Suppressor macrophage treated with lipopolysaccharide for 4 hours (primary cell): ENCODE data around the gene FUT8.

ENCODE experiments used
- DNase-seq: peaks from one replicate; pipeline ENCODE4 v3.0.0-alpha.2; 2020

Gene FUT8

DNA sequence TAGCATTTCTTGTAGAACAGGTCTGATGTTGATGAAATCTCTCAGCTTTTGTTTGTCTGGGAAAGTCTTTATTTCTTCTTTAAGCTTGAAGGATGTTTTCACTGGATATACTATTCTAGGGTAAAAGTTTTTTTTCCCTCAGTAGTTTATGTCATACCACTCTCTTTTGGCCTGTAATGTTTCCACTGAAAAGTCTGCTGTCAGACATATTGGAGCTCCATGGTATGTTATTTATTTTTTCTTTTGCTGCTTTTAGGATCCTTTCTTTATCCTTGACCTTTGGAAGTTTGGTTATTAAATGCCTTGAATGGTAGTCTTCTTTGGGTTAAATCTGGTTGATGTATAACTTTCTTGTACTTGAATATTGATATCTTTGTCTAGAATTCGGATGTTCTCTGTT, 306.1 kb downstream of the FUT8 start:
- no peak for DNase-seq

DNA sequence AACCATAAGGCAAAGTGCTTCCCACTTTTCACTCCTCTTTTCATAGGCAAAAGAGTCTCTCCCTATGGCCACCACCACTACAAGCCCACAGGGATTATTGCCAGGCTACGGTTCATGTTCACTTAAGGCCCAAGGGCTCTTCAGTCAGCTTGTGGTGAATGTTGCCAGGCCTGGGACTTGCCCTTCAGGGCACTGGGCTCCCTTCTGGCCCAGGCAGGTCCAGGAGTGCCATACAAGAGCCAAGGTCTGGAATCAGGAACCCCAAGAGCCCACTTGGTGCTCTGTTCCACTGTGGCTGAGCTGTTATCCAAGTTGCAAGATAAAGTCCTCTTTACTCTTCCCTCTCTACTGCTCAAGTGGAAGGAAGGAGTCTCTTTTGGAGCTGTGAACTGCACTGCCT, 307.6 kb downstream of the FUT8 start:
- no peak for DNase-seq

DNA sequence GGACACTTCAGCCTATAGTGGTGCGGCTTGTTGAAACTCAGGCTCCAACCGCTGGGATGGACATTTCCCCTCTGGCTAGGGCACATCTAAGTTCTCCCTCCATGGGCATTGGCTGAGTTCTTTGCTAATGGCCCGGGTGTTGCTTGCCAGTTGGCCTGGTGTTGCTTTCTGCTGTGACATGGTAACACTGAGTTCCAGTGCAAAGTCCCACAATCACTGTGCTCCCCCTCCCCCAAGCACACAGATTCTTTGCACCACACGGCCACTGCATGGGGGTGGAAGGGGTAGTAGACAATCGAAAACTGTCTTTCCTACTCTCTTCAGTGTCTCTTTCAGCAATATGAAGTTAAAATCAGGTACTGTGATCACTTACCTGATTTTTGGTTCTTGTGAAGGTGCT, 308.2 kb downstream of the FUT8 start:
- no peak for DNase-seq

DNA sequence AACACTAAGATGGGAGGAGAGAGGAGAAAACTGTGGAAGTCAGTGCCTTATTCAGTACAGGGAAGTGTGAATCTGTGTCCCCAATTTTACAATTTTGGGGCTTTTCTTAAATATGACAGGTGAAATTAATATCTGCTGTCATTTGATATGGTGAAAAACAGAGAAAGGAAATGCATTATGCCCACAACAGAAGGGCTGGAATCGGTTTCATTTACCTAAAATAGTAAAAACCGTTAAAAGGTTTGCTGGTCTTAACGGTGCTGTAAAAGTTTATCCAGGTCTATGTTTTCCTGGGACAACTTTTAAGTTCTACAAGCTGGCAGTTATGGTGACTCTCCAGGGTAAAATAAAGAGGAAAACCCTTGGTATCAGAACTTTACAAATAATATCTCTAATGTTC, 310.8 kb downstream of the FUT8 start:
- DNase-seq, result no peak

DNA sequence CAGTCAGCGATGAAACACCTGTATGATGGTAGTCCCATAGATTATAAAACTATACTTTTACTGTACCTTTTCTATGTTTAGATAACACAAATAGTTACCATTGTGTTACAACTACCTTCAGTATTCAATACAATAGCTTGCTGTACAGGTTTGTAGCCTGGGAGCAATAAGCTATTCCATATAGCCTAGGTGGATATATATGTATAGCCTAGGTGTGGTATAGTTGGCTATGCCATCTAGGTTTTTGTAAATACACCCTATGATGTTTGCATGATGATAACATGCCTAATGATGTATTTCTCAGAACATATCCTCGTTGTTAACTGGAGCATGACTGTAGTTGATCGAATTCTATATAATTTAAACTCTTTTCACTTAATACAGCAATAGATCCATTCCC, 316.1 kb downstream of the FUT8 start:
- no peak for DNase-seq

DNA sequence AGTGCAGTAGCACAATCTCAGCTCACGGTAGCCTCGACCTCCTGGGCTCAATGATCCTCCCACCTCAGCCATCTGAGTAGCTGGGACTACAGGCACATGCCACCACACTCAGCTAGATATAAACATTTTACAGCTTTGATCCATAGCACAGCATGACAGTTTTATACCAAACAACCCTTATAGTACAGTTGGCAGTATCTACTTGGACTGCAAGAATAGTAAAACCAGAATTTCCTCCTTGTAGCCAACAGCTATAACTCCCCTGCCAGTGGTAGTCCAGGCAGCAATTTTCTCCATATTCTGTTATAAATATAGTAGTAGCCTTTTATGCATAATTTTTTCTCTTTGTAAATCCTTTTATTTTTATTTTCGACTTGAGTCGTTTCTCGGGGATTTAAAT, 317.0 kb downstream of the FUT8 start:
- no peak for DNase-seq

DNA sequence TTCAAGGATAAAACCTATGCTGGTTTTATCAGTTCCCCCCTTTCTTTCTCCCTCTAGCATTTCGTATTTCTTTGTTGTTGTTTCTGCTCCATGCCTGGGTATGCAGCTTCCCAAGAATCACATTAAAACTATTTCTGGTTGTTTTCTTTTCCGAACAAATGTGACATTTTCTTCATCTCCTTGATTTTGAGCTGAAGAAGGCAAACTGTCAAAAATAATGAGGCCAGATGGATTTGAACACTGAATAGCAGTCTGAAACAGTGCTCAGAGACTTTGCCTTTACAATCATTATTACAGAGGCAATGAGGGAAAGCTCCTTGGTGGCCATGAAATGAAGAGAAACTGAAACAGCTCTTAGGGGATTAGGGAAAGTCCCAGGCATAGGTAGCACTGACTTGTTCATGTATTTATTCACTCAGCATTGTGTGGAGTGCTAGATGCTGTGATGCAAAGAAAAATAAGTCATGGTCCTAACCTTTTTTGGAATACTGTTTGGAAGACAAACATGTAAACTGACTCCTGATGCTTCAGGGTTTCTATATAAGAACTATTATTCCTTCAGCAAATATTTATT, 319.5 kb downstream of the FUT8 start:
- no peak for DNase-seq

DNA sequence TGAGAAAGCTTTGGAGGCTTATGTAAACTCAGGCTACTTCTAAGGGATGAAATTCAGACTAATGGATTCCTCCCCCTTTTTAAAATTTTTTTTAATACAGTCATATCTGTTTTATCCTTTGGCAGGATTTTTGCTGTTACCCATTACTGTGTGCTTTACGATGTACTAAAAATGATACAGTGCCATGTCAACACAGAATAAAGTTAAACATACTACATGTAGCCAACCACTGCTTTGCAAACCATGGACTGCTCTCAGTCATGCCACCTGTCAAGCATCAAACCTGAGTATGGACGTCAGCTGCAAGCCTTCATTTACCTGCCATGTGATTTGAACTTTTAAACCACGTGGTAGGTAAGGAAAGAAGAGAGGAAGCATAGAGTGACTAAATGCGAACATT, 325.8 kb downstream of the FUT8 start:
- no peak for DNase-seq

DNA sequence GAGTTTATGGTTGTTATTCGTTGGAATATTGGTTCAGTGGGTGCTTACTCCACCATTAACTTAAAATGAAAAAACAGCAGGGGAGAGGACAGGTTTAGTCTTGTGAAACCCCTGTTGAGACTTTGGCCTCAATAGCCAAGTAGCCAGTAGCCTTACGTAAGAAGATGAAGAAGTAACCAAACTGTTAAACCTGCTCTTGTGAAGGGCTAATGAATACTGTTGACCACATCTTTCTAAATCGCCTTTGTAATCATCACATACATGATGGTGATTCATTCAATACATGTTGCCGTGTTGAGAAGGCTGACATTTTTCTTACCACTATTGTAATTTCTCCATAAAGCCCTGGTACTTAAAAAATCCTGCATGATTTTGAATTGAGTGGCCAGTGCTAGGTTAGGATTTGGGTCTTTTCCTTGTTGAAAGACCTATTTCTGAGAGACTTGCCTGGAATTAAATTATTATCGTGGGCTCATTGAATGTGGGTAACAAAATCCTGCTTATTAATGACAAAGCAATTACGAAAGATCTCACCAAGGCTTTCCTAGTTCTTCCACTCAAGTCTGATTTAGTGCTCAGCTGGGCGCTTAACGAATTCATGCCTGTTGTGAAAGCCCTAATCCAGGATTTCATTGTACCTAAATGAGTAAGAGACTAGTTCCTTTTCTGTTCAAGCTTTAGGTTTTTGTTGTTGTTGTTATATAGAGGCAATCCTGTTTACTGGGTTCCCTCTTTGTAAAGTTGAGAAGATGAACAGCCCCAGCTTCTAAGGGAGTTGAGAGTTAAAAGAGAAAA, 333.1 kb downstream of the FUT8 start:
- no peak for DNase-seq

DNA sequence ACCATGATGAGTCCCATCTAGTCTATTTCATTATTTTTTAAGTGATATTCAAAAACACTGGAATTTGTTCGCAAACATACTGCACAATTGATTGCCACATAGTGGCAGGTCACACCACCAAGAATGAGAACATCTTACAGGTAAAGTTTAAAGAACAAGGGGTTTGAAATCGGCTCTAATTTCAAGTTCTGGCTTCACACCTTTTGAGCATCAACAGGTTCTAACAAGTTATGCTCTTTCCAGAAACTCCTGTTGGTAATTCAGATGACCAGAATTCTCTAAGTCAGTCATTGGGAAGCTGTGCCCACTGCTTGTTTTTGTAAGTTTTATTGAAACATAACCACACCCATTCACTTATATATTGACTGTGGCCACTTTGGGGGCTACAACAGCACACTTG, 336.3 kb downstream of the FUT8 start:
- no peak for DNase-seq

DNA sequence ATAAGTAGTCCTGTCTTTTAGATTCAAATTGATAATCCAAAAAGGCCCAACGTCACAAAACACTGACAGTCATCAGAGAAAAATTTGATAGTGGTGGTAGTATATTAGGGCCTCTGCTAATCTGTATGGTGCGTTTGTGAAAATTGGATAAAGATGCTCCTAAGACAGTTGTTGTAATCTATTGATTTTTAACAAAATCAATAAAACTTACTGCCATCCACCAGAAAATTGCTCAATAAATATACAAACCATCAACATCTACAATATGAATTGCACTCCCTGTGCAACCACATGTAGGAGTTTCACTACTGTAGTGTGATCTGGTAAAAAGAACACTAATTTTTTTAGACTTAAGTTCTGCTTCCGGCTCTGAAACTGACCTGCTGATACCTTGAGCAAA, 336.8 kb downstream of the FUT8 start:
- DNase-seq, result no peak

DNA sequence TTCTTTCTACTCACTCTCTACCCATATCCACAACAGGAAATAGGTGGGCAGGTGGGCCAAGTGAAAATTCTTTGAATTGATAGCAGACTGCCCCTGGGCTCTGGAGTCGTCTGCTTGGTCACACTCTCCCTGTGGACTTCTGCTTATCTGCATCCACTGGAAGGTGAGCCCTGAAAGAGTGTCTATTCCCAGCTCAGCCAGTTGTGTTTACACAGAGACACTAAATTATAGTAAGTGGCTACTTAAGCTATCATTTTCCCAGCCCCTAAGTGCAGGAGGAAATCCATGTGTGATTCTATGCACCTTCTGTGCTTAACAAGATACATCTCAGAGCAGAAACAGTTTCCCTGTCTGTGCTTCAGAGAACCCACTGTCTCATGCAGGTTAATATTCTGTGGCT, 338.4 kb downstream of the FUT8 start:
- DNase-seq, result no peak

DNA sequence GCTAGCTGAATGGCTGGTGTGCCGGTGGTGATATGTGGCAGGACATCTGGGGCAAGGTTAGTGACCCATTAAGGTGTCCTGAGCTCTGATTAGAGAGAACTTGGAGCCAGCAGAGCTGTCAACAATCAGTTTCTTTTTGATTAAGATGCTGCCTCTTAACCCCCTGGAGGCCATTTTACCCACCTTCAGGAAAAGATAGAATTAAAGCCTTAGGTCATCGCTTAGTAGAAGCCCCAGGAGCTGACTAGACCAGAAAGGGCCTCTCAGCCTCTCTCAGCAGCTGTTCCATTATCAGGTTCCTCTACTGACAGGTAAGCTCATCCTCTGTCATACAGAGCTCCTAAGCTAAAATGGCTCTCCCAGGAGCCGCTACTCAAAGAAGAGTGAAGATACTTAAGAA, 339.0 kb downstream of the FUT8 start:
- DNase-seq, result no peak

DNA sequence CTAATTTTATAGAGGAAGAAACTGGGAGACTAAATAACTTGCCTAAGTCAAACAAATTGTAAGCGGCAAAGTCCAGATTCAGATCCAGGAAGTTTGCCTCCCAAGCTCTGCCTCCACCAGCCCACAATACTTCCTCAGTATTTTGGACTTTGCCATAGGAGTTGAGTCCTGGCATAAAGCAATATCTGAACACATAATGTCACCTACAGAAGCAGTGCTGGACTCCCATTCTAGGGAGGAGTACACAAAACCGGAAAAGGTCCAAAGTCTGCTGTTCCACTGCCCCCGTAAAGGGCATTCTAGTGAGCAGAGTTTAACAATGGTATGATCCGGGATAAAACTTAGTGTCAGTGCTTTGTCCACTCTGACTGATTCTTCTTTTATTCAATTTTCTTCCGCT, 340.5 kb downstream of the FUT8 start:
- no peak for DNase-seq

DNA sequence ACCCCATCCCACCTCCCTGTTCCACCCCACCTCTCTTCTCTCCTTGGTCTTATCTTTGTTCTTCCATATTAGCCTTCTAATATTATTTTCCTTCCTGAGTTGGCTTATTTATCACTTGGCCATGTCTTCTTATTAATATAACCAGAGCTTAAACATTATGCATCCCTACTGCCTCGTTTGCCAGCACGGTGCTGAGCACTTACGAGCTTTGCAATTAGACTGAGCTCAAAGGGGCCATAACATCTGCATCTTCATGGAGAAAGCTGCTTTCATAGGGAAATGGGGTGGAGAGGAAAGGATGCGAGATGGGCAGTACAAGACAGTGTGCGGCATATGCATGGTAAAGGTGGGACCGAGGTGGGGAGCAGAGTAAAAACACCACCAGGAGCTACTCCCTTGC, 342.8 kb downstream of the FUT8 start:
- DNase-seq, result no peak

DNA sequence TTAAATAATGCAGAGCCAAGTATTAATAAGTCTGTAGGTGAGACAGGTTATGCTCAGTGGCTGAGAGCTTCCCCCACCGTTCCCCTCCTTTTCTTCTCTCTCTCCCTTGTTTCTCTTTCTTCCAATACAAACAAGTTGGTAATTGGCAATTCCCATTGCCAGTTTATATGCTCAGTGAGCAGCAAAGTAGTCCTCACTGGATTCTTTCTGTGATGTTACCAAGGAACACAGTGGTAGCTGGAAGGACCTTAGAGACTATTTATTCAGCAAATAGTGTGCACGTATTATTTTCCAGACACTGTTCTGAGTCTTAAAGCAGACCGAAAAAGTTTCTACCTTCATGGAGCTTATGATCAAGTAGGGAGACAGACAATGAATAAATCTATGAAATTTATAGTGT, 344.4 kb downstream of the FUT8 start:
- no peak for DNase-seq

DNA sequence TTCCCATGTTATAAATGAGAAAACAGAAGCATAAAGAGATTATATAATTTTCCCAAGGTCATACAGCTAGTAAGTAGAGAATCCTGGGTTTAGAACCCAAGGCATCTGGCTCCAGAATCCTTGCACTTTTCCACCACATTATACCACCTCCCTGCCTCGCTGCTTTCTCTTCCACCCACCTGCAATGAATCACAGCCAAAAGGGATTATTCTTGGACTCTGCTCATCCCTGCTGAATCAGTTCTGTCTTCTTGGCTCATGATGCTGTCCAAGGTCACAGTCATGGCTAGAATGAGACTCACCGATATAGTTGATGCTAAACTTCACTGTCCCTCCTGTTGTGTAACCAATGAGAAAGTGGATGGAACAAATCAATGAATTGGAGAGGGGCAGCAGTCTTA, 356.6 kb downstream of the FUT8 start:
- no peak for DNase-seq

DNA sequence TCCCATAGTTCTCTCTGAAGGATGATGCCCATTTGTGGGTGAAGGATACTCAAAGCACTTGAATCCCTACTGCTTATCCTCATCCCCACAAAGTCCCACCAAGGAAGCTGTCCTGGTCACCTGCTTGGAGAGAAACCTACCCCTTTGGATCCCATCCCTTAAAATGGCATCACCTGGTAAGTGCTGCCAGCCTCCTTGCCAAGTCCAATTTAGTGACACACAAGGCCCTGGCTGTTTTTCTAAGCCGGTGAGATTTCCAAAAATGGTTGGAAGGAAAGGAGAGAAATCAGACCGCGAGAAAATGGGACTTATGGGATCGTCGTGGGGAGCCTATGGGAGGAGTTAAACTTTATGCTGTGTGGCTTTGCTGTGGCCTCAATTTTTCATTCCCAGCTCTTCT, 358.2 kb downstream of the FUT8 start:
- no peak for DNase-seq

DNA sequence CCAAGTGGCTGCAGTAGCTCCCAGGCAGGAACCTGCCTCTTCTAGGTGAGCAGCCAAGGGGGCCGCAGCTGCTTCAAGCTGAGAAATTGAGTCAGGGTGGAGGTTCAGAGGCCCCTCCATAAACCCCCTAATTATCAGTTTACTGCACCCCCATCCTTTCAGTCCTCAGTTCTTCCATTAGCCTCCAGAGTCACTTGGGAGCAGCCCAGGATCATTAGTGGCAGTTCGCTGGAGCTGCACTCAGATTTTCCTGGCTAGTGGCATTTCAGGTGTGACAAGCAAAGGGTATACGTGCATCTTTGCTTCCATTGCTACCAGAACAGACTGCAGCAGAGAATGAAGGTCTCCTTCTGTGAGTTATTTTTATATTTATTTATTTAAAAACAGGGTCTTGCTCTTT, 358.7 kb downstream of the FUT8 start:
- no peak for DNase-seq

DNA sequence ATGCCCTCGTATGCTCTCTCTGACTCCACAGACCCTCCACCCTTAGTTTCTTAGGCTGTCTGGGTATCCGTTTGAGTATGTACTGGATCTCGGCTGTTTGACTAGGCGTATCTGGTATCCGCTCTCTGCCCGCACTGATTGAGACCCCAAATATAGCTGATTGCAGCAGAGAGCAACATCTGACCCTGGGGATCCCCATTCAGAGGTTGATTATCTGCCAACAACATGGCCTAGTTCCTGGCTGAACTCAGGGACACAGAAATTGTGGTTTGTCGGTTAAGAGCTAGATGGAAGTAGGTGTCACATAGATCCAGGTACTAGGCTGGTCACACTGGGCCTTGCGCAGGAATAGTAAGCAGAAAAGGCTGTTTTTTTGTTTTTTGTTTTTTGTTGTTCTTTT, 359.9 kb downstream of the FUT8 start:
- no peak for DNase-seq

DNA sequence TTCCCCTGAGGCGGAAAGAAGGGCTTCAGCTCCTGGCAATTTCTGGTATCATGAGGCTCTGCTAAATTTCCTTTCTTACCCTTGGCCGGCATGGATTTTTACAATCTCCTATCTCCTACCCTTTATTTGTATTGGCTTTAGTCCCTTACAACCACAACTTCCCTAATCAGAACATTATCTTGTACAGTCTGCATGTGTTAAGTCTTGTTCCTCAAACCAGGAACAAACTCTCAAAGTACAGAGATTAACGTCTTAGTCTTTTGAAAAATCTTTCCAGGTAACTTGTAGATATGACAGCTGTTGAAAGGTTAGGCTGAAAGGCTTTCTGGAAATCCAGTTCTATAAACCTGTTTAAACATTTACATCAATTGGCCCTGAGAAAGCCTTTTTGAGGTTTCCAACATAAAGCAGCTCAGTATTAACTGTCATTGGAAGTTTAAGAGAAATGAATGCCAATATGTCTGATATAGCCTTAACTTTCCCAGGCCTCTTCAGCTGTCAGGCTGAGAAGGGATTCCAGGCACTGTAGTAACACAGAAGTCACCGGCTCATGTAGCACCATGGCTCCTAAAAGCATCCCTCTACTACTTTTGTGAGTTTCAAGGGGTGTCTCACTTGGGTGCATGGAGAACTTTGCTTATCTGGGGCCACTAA, 360.5 kb downstream of the FUT8 start:
- DNase-seq, result peak; percentile 3

DNA sequence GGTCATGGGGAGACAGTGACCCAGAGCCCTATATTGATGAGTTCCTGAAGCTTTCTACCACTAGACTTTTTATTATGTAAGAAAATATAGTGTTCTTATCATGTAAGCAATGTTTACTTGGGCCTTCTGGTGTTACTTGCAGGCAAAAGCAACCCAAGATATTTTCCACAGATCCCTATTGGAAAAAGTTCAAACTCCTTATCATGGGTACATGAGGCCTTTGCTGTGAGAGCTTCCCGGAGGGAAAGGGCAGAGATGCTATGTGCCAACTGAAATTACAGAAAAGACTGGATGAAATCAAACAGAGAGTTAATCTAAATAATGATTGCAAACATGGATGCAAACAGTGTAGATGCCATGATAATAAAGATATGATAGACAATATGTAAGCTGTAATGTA, 361.5 kb downstream of the FUT8 start:
- DNase-seq, result no peak

DNA sequence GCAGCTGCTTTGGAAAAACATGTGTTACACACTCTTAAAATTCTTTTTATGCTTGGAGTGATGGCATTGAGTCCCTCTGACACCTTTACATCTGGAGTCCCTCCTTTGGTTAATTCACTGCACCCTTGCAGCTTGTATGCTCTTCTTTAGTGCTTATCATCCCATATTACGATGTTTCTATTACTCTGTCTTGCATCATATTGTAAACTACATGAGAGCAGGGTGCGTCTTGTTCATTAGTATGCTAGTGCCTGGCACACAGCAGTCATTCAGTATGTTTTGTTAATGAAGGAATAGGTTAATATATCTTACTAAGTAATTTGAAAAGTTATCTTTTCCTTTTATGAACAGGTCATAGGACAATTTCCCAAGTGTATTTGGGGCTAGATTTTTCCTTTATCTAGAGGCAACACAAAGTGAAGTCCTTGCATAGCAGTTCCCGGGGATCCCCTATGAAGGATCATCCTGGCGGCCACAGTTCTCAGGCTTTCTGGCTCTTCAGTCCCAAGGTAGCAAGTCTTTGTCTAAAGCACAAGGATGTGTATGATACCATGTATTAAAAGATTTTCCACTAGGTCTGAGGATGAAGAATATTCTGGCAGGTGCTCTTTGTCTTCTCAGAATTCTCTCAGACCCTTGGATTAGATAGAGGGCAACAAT, 363.8 kb downstream of the FUT8 start:
- no peak for DNase-seq

DNA sequence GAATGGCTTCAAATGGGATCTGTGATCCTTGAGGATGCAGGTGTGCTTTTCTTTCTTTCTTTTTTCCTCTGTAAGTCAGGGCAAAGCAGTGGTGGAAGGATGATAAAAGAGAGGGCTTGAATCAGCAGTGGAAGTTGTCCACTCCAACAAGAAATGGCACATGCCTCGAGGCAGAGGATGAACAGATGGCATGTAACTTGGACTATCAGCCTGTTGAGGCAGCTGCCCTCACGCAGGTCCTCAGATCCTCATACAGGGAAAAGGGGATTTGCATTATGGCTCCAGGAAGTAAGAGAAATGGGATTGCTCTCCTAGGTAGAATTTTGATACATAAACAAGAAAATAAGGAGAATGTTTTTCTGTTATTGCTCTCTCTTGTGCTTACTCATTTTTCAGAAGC, 368.0 kb downstream of the FUT8 start:
- no peak for DNase-seq
